KG1 (cell line): ENCODE measurements around the gene NSUN6.
"Not testable (repeated sequence)": the region's sequence is repeated elsewhere in the genome, so short reads cannot be mapped to it uniquely, and the experiment has no call there.

Experiments used
- DNase-seq: peaks from one replicate; lab custom pipeline; 2025; lab: John Stamatoyannopoulos, UW

Gene NSUN6

GRCh38 chr10:18608596-18608995, 42.8 kb downstream of the NSUN6 start:
- DNase-seq = no peak

- no peak for DNase-seq
Measured at GRCh38 chr10:18607503-18608378, 43.6 kb downstream of the NSUN6 start.

- DNase-seq = no peak
Measured at GRCh38 chr10:18606051-18606695, 45.2 kb downstream of the NSUN6 start.

- no peak for DNase-seq
Measured at GRCh38 chr10:18601321-18601720, 50.1 kb downstream of the NSUN6 start.

GRCh38 chr10:18599392-18599791, 52.0 kb downstream of the NSUN6 start:
- DNase-seq = no peak

- DNase-seq = no peak
Measured at GRCh38 chr10:18594574-18595156, 56.7 kb downstream of the NSUN6 start.

GRCh38 chr10:18591141-18591540, 60.2 kb downstream of the NSUN6 start:
- not testable (repeated sequence) for DNase-seq

- DNase-seq = not testable (repeated sequence)
Measured at GRCh38 chr10:18586637-18587036, 64.8 kb downstream of the NSUN6 start.

- DNase-seq = peak; percentile 6
Measured at GRCh38 chr10:18583575-18584270, 67.7 kb downstream of the NSUN6 start.

- peak; percentile 35 for DNase-seq
Measured at GRCh38 chr10:18582803-18583202, 68.6 kb downstream of the NSUN6 start.

- DNase-seq = no peak
Measured at GRCh38 chr10:18577823-18578685, 73.3 kb downstream of the NSUN6 start.

- no peak for DNase-seq
Measured at GRCh38 chr10:18576586-18576985, 74.8 kb downstream of the NSUN6 start.

- no peak for DNase-seq
Measured at GRCh38 chr10:18572959-18573561, 78.3 kb downstream of the NSUN6 start.

GRCh38 chr10:18571780-18572179, 79.6 kb downstream of the NSUN6 start:
- no peak for DNase-seq

GRCh38 chr10:18571076-18571475, 80.3 kb downstream of the NSUN6 start:
- DNase-seq = no peak

GRCh38 chr10:18570386-18570785, 81.0 kb downstream of the NSUN6 start:
- DNase-seq = not testable (repeated sequence)

- DNase-seq = no peak
Measured at GRCh38 chr10:18567343-18567856, 84.0 kb downstream of the NSUN6 start.

GRCh38 chr10:18566177-18566576, 85.2 kb downstream of the NSUN6 start:
- DNase-seq = no peak

- DNase-seq = no peak
Measured at GRCh38 chr10:18565006-18565405, 86.4 kb downstream of the NSUN6 start.

GRCh38 chr10:18563003-18563726, 88.2 kb downstream of the NSUN6 start:
- no peak for DNase-seq
